ENCODE results near the gene NPPA.

The NPPA gene

DNA sequence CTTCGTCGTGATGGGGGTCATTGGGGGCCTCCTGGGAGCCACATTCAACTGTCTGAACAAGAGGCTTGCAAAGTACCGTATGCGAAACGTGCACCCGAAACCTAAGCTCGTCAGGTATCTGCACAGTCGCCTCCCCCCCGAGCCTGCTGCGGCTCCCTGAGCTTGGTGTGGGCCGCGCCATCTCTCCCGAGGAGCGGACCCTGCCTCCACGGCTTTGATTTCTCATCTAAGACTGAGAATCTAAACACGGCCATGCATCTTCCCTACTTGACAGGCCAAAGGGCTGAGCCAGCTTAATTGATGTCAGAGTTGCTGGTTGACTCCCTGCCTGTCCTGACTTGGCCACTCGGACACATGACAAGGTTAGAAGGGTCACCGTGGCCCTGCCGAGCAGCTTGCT lies 19.1 kb downstream of the NPPA start:
- Histone ChIP-seq H3K4me1 (ENCODE audit: control insufficient read depth, insufficient read depth, low read length) (no peaks in the 10 kb centered on the region), H3K27ac (ENCODE audit: low read depth, low read length) (no peak overlapping the region), H3K9me3 (ENCODE audit: control insufficient read depth, insufficient read depth, low read depth, low read length) (no peaks in the 10 kb centered on the region), H3K36me3 (ENCODE audit: control insufficient read depth, insufficient read depth, low read length) (peaks cover 95% of the 10 kb centered on the region), H3K27me3 (ENCODE audit: control insufficient read depth, insufficient read depth, low read length) (no peaks in the 10 kb centered on the region), H3K4me3 (ENCODE audit: low read depth, low read length) (no peak overlapping the region), H3K9ac (ENCODE audit: low read length) (no peak overlapping the region)

DNA sequence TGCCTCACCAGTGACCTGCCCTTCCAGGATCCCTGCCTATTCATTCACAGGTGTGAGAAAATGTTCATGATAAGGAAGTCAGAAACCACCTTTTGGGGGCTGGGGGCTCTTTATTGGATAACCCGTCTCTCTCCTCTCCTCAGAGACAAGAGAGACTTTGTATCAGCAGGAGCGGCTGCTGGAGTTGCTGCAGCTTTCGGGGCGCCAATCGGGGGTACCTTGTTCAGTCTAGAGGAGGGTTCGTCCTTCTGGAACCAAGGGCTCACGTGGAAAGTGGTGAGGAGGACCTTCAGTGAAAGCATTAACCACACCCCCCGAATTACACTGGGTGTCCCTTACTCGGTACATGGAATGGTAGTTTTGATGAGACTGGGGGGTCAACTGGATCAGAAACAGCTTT lies 20.6 kb downstream of the NPPA start:
- H3K27me3 ChIP-seq (ENCODE audit: control insufficient read depth, insufficient read depth, low read length), result no peaks in the 10 kb centered on the region
- no peak overlapping the region for H3K9ac ChIP-seq (ENCODE audit: low read length)
- no peak overlapping the region for H3K27ac ChIP-seq (ENCODE audit: low read depth, low read length)
- H3K4me1 ChIP-seq (ENCODE audit: control insufficient read depth, insufficient read depth, low read length), result no peaks in the 10 kb centered on the region
- no peak overlapping the region for H3K4me3 ChIP-seq (ENCODE audit: low read depth, low read length)
- no peaks in the 10 kb centered on the region for H3K9me3 ChIP-seq (ENCODE audit: control insufficient read depth, insufficient read depth, low read depth, low read length)
- peaks cover 87% of the 10 kb centered on the region for H3K36me3 ChIP-seq (ENCODE audit: control insufficient read depth, insufficient read depth, low read length)

DNA sequence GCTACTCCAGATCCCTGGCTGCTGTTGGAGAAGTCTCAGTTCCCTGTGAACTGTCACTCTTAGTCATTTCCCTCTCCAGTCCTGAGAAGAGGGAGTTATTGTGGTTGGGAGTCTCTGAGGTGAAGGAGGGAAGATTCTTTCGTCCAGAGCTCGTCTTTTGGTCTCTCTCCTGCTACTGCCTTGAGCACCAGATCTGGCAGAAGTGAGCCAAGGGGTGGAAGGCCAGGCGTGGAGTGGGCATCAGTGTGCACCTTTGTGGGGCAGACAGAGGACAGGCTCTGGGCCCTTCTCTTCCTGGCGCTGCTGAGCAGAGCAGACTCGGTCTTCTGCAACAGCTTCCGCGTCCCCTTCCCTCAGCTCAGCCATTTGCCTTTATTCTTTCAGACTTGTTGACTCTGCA lies 22.5 kb downstream of the NPPA start:
- H3K9ac ChIP-seq (ENCODE audit: low read length), result no peak overlapping the region
- no peak overlapping the region for H3K27ac ChIP-seq (ENCODE audit: low read depth, low read length)
- H3K27me3 ChIP-seq (ENCODE audit: control insufficient read depth, insufficient read depth, low read length), result no peaks in the 10 kb centered on the region
- H3K4me1 ChIP-seq (ENCODE audit: control insufficient read depth, insufficient read depth, low read length), result no peaks in the 10 kb centered on the region
- no peak overlapping the region for H3K4me3 ChIP-seq (ENCODE audit: low read depth, low read length)
- H3K36me3 ChIP-seq (ENCODE audit: control insufficient read depth, insufficient read depth, low read length), result peaks cover 85% of the 10 kb centered on the region
- H3K9me3 ChIP-seq (ENCODE audit: control insufficient read depth, insufficient read depth, low read depth, low read length), result no peaks in the 10 kb centered on the region

DNA sequence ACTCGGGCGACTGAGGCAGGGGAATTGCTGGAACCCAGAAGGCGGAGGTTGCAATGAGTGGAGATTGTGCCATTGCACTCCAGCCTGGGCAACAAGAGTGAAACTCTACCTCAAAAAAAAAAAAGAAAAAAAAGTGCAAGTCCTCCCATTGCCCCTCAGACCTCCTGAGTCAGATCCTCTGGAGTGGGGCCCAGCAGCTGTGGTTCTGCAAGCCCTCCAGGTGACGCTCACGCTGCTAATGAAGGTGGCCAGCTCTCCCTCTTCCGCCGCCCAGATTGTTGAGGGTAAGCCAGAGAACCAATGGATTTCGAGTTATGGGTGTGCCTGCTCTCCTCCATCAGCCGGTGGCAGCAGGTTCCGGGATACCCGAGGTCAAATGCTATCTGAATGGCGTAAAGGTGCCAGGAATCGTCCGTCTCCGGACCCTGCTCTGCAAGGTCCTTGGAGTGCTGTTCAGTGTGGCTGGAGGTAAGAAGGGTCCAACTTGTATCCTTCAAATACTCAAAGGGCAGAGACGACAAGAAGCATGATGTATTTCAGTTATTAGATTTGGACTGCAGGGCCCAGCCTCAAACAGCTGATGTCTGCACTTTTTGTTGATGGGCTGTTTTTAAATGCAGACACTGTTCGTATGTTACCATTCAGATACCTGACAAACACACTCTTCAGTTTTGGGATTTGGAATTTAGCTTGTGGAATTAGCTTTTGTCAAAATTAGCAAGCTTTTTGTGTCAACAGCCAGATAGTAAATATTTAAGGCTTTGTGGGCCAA lies 24.0 kb downstream of the NPPA start:
- no peak overlapping the region for H3K9ac ChIP-seq (ENCODE audit: low read length)
- no peaks in the 10 kb centered on the region for H3K27me3 ChIP-seq (ENCODE audit: control insufficient read depth, insufficient read depth, low read length)
- no peaks in the 10 kb centered on the region for H3K9me3 ChIP-seq (ENCODE audit: control insufficient read depth, insufficient read depth, low read depth, low read length)
- no peak overlapping the region for H3K4me3 ChIP-seq (ENCODE audit: low read depth, low read length)
- peaks cover 85% of the 10 kb centered on the region for H3K36me3 ChIP-seq (ENCODE audit: control insufficient read depth, insufficient read depth, low read length)
- no peak overlapping the region for H3K27ac ChIP-seq (ENCODE audit: low read depth, low read length)
- no peaks in the 10 kb centered on the region for H3K4me1 ChIP-seq (ENCODE audit: control insufficient read depth, insufficient read depth, low read length)

DNA sequence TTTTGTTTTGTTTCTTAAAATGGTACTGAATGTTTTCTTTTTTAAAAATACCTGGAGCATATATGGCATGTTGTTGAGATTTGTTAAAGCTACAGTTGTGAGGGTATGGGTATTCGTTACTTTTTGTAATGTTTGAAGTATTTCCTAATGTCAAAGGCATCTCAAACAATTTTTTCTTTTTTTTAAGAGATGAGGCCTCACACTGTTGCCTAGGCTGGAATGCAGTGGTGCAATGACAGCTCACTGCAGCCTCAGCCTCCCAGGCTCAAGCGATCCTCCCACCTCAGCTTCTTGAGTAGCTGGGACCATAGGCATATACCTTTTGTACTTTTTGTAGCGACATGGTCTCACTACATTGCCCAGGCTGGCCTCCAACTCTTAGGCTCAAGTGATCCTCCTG lies 25.5 kb downstream of the NPPA start:
- Histone ChIP-seq H3K4me1 (ENCODE audit: control insufficient read depth, insufficient read depth, low read length) (no peaks in the 10 kb centered on the region), H3K27me3 (ENCODE audit: control insufficient read depth, insufficient read depth, low read length) (no peaks in the 10 kb centered on the region), H3K36me3 (ENCODE audit: control insufficient read depth, insufficient read depth, low read length) (peaks cover 84% of the 10 kb centered on the region), H3K4me3 (ENCODE audit: low read depth, low read length) (no peak overlapping the region), H3K9ac (ENCODE audit: low read length) (no peak overlapping the region), H3K27ac (ENCODE audit: low read depth, low read length) (no peak overlapping the region), H3K9me3 (ENCODE audit: control insufficient read depth, insufficient read depth, low read depth, low read length) (no peaks in the 10 kb centered on the region)

DNA sequence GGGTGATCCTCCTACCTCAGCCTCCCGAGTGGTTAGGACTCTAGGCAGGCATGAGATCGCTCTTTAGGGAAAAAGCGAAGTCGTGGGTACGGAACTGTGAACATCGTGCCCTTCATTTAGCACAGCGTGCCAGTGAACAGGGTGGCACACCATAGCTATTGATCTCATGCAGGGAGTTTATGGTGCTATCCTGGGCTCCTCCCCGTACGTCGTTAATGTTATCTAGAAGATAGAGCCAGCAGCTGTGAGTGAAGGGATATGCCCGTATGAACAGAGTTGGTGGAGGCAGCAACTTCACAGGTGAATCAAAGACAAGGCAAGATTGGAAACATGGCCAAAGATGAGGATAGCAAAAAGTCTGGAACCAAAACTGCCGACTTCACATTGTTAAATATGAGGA lies 30.4 kb downstream of the NPPA start:
- Histone ChIP-seq H3K27ac (ENCODE audit: low read depth, low read length) (no peak overlapping the region), H3K9me3 (ENCODE audit: control insufficient read depth, insufficient read depth, low read depth, low read length) (no peaks in the 10 kb centered on the region), H3K4me3 (ENCODE audit: low read depth, low read length) (no peak overlapping the region), H3K36me3 (ENCODE audit: control insufficient read depth, insufficient read depth, low read length) (peaks cover 71% of the 10 kb centered on the region), H3K27me3 (ENCODE audit: control insufficient read depth, insufficient read depth, low read length) (no peaks in the 10 kb centered on the region), H3K4me1 (ENCODE audit: control insufficient read depth, insufficient read depth, low read length) (no peaks in the 10 kb centered on the region), H3K9ac (ENCODE audit: low read length) (no peak overlapping the region)

DNA sequence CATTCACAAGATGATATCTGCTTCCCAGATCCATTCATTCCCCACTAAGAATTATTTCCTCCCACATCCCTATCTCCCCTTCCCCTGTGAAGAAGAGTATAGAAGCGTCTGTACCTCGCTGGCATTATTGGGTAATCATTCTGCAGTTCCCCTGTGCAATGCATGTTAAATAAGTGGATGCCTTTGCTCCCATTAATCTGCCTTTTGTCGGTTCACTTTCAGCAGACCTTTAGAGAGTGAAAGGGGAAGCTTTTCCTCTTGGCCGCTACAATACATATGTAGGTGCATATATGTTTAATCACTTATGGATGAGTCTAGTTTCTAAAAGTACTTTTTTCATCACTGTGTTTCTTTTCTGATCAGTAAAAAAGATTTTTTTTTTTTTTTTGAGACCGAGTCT lies 34.6 kb downstream of the NPPA start:
- Histone ChIP-seq H3K9ac (ENCODE audit: low read length) (no peak overlapping the region), H3K36me3 (ENCODE audit: control insufficient read depth, insufficient read depth, low read length) (peaks cover 75% of the 10 kb centered on the region)

DNA sequence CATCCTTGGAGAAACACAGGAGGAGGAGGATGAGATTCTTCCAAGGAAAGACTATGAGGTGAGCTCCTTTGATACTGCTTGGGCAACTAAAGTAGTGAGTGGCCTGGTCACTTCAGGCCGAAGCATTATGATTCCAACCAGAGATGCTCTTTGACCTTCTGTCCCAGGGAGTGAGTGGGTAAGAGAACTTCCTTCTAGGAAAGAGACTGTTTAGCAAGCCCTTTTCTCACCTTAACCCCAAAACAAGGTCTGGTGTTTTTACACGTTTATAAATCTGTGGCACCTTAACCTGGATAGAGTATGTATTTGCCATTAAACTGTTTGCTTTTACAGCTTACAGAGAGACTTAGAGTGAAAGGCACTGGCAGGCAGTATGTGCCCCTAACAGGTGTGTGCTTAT lies 40.5 kb downstream of the NPPA start:
- peak overlapping the region; percentile 88 for H3K4me3 ChIP-seq (ENCODE audit: low read depth, low read length)
- no peaks in the 10 kb centered on the region for H3K27me3 ChIP-seq (ENCODE audit: control insufficient read depth, insufficient read depth, low read length)
- H3K27ac ChIP-seq (ENCODE audit: low read depth, low read length), result no peak overlapping the region
- H3K9ac ChIP-seq (ENCODE audit: low read length), result peak overlapping the region; percentile 70
- H3K4me1 ChIP-seq (ENCODE audit: control insufficient read depth, insufficient read depth, low read length), result peaks cover 35% of the 10 kb centered on the region
- no peaks in the 10 kb centered on the region for H3K9me3 ChIP-seq (ENCODE audit: control insufficient read depth, insufficient read depth, low read depth, low read length)
- H3K36me3 ChIP-seq (ENCODE audit: control insufficient read depth, insufficient read depth, low read length), result peaks cover 50% of the 10 kb centered on the region

More for the DNA sequence above, 34.6 kb downstream of the NPPA start:
- Histone ChIP-seq H3K9me3 (ENCODE audit: control insufficient read depth, insufficient read depth, low read depth, low read length) (no peaks in the 10 kb centered on the region), H3K4me3 (ENCODE audit: low read depth, low read length) (no peak overlapping the region), H3K27me3 (ENCODE audit: control insufficient read depth, insufficient read depth, low read length) (no peaks in the 10 kb centered on the region), H3K27ac (ENCODE audit: low read depth, low read length) (no peak overlapping the region), H3K4me1 (ENCODE audit: control insufficient read depth, insufficient read depth, low read length) (no peaks in the 10 kb centered on the region)

DNA sequence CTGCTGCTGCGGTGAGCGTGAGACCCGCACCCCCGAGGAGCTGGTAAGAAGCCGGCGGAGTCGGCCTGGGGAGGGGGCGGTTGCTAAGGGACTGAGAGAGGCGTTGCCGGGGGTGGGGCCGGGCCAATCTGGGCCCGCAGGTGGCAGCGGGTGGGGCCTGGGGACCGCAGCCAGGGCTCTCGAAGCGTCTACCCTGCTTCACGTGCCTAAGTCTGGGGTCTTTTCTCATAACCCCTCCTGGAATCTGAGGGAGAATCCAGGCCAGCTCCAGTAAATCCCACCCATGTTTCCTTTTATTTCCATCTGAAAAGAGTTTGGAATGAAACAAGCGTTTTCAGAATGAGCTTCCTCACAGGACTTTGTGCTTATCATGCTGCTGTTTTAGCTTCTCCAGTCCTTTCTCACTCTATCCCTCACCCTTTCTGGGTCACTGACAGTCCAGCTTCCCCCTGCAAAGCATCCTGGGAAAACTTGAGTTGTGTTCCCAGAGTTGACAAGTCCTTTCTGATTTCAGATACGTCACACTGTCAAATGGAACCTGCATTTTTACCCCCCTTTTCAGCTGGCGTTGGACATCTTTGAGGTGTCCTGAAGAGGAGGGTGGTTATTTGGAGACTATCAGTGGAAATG lies 41.2 kb downstream of the NPPA start:
- H3K4me3 ChIP-seq (ENCODE audit: low read depth, low read length), result peak overlapping the region; percentile 88
- no peaks in the 10 kb centered on the region for H3K27me3 ChIP-seq (ENCODE audit: control insufficient read depth, insufficient read depth, low read length)
- H3K9me3 ChIP-seq (ENCODE audit: control insufficient read depth, insufficient read depth, low read depth, low read length), result no peaks in the 10 kb centered on the region
- peak overlapping the region; percentile 70 for H3K9ac ChIP-seq (ENCODE audit: low read length)
- H3K27ac ChIP-seq (ENCODE audit: low read depth, low read length), result peak overlapping the region; percentile 35; the same call in 1 of the 2 replicates
- peaks cover 37% of the 10 kb centered on the region for H3K4me1 ChIP-seq (ENCODE audit: control insufficient read depth, insufficient read depth, low read length)
- H3K36me3 ChIP-seq (ENCODE audit: control insufficient read depth, insufficient read depth, low read length), result peaks cover 43% of the 10 kb centered on the region

DNA sequence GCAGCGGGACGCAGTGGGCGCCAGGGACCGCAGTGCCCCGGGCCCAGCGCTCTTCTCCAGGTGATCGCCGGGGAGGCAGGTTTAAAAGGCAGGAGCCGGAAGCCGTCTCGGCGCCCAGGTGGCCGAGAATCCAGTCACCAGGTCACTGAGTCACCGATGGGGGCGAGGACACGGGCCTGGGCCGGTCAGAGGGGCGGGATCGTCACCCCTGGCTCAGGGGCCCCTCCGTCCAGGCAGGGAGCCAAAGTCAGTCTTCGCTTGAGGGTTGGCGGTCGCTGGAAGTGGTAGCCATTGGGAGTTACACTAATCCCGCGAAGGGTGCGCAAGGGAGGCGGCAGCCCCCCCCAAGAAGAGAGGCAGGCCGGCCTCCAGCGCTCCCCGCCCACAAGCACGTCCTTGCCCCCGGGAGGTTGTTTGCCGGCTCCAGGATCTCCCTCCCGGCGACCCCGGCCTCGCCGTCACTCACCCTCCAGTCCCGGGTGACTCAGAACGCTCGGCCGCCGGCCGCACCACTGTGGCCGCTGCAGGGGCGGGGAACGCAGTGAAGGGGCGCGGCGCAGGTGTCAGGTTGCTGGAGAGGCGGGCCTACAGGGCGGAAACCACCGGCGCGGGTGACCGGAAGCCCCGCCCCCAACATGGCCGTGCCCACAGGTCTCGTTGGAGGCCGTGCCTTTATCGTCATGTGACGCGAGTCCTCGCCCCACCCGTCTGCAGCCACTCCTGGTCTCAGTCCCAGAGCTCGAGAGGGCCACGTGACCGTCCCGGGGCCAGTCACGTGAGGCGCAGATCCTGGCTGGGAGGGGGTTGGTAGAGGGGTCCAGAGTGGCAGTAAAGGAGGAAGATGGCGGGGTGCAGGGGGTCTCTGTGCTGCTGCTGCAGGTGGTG lies 41.9 kb downstream of the NPPA start, which contains the start of the genes CLCN6 and MTHFR:
CLCN6 (plus strand) TSS at position 770 of the 885 bp plus-strand sequence; CDS start at position 842, 72 bp downstream.
MTHFR (minus strand) TSS at position 543 of the 885 bp plus-strand sequence. CDS start 2,848 bp downstream, outside the sequence.
- H3K9ac ChIP-seq (ENCODE audit: low read length), result peak within 1 kb of the TSS; percentile 90
- H3K27ac ChIP-seq (ENCODE audit: low read depth, low read length), result peak within 1 kb of the TSS; percentile 92
- peak within 1 kb of the TSS; percentile 88 for H3K4me3 ChIP-seq (ENCODE audit: low read depth, low read length)
- no peaks in the 10 kb centered on the region for H3K27me3 ChIP-seq (ENCODE audit: control insufficient read depth, insufficient read depth, low read length)
- H3K36me3 ChIP-seq (ENCODE audit: control insufficient read depth, insufficient read depth, low read length), result peaks cover 45% of the 10 kb centered on the region
- no peaks in the 10 kb centered on the region for H3K9me3 ChIP-seq (ENCODE audit: control insufficient read depth, insufficient read depth, low read depth, low read length)
- peaks cover 37% of the 10 kb centered on the region for H3K4me1 ChIP-seq (ENCODE audit: control insufficient read depth, insufficient read depth, low read length)

All from HUES6 (cell line).